Smooth muscle cell of trachea (primary cell): Measurements from ENCODE around the gene TRMT13. TPM values are rescaled to one million over a fixed set of nuclear protein-coding genes. Genes with fewer than 3 reads are reported as not detected.

Experiments used
- total RNA-seq: library from RNA; depleted of rRNA; stranded (reverse); fragments of >200 nt; gene quantifications from 2 replicates; pipeline ENCODE4 v1.2.1, GENCODE V29; 2014

Gene TRMT13, protein sequence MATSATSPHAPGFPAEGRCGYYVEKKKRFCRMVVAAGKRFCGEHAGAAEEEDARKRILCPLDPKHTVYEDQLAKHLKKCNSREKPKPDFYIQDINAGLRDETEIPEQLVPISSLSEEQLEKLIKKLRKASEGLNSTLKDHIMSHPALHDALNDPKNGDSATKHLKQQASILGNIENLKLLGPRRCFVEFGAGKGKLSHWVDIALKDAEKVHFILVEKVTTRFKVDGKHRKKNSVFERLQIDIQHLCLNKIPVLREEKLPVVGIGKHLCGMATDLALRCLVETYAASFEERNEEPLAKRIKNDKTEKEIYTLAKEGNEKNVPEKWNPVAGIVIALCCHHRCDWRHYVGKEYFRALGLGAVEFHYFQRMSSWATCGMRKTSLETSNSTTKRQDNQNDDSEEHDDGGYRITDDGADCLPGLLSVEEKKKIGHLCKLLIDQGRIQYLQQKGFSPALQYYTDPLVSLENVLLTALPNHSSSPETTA
- total RNA-seq: 13.9 and 21.4 TPM in 2 replicates

DNA sequence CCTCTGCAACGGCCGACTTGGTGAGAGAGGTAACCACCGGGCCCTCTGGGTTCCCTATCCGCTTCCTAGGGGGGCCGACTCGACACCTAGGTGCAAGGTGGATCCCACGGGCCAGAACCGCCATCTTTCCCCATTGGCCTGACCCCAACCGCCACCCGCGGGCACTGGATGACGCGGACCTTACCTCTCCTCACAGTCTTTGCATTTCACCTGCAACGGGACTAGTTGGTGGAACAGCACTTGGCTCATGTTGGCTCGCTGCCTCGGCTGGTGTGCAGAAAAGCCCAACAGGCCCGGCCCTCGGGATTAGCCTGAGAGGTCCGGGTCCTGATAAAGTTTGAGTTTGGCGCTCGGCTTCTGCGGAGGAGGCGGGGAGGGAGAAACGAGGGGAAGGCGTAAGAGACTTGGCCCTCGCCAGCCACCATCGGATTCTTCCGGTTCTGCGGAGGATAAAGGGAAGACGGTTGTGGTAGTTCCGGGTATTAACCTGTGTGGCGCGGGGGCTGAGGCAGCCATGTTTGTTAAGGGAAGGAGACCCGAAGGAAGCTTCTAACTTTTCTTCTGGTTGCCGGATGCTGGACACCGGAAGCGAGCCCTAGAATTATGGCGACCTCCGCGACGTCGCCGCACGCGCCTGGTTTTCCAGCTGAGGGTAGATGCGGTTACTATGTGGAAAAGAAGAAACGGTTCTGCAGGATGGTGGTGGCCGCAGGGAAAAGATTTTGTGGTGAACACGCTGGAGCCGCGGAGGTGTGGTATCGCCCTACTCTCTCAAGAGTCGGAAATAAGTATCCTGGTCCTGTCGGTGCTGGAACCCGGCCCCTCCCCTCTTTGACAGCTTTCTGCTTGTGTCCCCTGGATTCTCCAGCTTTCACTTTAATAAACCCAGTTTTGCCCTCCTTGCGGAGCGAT is at the start of gene TRMT13, which contains the start of gene SASS6:
TSS of gene TRMT13 (plus strand) at position 598 of the 912 bp plus-strand sequence. CDS start at position 604, 6 bp downstream.
TSS of gene SASS6 (minus strand) at position 365 of the 912 bp plus-strand sequence. CDS start at position 249, 116 bp downstream.

DNA sequence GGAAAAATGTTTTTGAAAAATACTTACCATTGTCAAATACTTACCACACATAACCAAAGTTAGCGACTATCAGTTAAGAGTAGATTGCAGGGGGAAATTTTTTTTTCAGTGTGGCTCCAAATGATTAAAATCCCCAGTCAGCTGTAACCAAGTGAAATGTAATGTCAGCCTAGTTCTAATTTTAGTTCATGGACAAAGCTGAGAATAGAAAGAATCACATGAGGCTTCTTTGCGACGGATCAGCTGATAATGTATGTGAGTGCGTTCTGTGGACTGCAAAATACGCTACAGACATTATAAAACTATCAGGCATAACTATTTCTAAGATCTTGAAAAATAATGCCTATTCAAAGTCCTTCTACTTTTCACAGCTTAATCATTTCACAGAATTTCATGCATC is 45.1 kb downstream of the TRMT13 start, which contains the start of gene LRRC39:
TSS of gene LRRC39 (minus strand) at position 166 of the 400 bp plus-strand sequence. CDS start 9,740 bp downstream, outside the sequence.

Other genes with a start within 250 kb of the TRMT13 start
- 20.3 and 33.5 TPM in 2 replicates for gene SLC35A3, start 163.2 kb upstream of the TRMT13 start, total RNA-seq
- gene SASS6, start 233 bp upstream of the TRMT13 start, total RNA-seq: 0.83 and 3.6 TPM in 2 replicates
- 0.33 and 0.73 TPM in 2 replicates for gene LRRC39, start 45.1 kb downstream of the TRMT13 start, total RNA-seq
- 6.1 and 10.0 TPM in 2 replicates for gene DBT, start 116.7 kb downstream of the TRMT13 start, total RNA-seq
- gene RTCA, start 133.1 kb downstream of the TRMT13 start, total RNA-seq: 41.5 and 44.7 TPM in 2 replicates
- 3.8 and 4.1 TPM in 2 replicates for gene CDC14A, start 219.3 kb downstream of the TRMT13 start, total RNA-seq